ENCODE data around the gene TRIM10.
"Not testable (repeated sequence)": the region's sequence is repeated elsewhere in the genome, so short reads cannot be mapped to it uniquely, and the experiment has no call there.

DNA sequence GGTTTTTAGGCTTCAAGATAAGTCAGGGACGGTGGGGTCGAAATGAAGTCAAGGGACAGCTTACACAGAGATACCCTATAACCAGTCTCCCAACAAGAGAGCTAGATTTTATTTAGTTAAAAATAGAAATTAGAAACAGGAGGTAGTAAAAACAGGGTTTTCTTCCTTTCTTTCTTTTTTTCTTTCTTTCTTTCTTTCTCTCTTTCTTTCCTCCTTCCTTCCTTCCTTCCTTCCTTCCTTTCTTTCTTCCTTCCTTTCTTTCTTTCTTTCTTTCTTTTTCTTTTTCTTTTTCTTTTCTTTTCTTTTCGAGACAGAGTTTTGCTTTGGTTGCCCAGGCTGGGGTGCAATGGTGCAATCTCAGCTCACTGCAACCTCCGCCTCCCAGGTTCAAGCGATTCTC, 42.3 kb downstream of the TRIM10 start:
- TF ChIP-seq CTCF, POLR2A (IDR thresholded peaks at IDR 0.05): not testable (repeated sequence)
